ENCODE data around the gene SRP9.

DNA sequence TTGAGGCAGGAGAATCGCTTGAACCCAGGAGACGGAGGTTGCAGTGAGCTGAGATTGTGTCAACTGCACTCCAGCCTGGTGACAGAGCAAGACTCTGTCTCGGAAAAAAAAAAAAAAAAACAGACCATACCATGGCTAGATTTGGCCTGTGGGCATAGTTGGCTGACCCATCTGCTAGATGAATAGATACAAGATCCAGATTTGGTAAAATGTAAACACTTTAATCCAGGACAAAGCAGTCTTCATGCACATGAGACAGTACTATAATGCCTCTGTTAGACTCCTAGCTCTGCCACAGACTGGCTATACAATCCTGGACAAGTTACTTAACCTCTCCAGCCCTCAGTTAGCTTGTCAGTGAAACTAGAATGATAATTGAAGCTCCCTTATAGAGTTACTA, 27.9 kb upstream of the SRP9 start:
- TF ChIP-seq CTCF (IDR thresholded peaks at IDR 0.05) = no peak
- TF ChIP-seq POLR2A (IDR thresholded peaks at IDR 0.05) = no peak
